Measurements from ENCODE around the gene TEDC1.

DNA sequence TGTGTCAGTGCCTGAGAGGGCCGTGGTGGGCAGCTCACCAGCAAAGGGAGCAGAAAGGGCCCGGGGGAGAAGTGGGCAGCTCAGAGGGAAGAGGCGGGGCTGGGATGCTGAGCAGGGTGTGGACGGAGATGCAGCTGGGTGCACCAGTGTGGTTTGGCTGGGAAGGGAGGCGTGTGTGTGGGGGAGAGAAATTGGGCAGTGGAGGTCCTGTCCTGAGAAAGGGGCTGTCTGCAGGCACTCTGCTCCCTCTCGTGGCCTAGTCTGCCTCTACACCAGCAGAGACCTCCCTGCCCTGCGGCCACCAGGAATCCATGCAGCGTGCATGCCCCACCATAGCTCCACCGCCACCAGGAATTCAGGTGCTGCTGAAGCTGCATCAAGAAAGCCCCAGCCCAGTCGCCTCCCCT, 41.7 kb downstream of the TEDC1 start:
- TF ChIP-seq, protein P1, sequence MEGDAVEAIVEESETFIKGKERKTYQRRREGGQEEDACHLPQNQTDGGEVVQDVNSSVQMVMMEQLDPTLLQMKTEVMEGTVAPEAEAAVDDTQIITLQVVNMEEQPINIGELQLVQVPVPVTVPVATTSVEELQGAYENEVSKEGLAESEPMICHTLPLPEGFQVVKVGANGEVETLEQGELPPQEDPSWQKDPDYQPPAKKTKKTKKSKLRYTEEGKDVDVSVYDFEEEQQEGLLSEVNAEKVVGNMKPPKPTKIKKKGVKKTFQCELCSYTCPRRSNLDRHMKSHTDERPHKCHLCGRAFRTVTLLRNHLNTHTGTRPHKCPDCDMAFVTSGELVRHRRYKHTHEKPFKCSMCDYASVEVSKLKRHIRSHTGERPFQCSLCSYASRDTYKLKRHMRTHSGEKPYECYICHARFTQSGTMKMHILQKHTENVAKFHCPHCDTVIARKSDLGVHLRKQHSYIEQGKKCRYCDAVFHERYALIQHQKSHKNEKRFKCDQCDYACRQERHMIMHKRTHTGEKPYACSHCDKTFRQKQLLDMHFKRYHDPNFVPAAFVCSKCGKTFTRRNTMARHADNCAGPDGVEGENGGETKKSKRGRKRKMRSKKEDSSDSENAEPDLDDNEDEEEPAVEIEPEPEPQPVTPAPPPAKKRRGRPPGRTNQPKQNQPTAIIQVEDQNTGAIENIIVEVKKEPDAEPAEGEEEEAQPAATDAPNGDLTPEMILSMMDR (conservative IDR thresholded peaks at IDR 0.05 in 1 of 2, IDR thresholded peaks at IDR 0.05 in 1 of 2; ENCODE audit: extremely low read depth in 1 of 2, insufficient read depth in 1 of 2, low read depth in 1 of 2, low read length in 2 of 2): peak; percentile 10 to 12
- TF ChIP-seq EZH2 (IDR thresholded peaks at IDR 0.05; ENCODE audit: borderline replicate concordance, low read length): no peak

Measured in mammary epithelial cell (primary cell).